HG03108 (cell line): ENCODE measurements around the gene SAMD13.
"Not testable (repeated sequence)": the region's sequence is repeated elsewhere in the genome, so short reads cannot be mapped to it uniquely, and the experiment has no call there.

Experiments
- ATAC-seq: cut with Tn5 transposase; IDR thresholded peaks from one replicate; pipeline ENCODE4 v1.9.1; 2021; ENCODE audit warnings: moderate library complexity; ENCODE audit not compliant: unreplicated experiment

The SAMD13 gene

DNA sequence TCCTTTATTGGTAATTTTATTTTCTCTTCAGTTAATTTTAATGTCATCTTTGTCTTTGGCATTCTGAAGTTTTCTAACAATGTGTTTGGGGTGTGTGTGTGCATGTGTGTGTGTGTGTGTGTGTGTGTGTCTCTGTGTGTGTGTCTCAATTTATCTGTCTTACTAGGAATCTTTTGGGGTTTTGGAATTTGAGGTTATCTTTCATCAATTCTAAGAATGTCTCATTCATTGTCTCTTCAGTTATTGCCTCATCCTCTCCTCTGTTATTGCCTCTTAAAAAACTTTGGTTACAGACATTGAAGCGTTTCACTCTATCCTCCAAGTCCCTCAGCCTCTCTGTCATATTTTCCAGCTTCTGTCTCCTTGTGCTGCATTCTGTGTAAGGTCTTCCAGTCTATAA lies 18.1 kb upstream of the SAMD13 start:
- ATAC-seq: no peak

DNA sequence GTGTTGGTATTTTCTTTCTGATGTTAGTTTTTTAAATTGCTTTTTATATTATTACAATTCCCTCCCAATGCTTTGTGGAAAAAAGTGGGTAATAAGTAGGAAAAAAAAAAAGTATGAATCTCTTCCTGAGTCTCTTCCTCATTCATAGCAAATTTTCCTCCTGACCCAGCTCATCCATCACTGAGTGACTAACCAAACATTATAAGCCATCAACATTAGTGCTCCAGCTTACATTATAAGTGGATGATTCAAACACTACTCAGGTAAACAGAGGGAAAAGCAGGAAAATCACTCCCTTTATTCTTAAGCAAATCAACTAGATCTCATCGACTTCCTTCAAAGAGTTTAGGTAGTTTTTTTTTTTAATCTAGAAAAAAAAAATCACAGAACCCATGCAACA lies 15.4 kb upstream of the SAMD13 start:
- no peak for ATAC-seq

DNA sequence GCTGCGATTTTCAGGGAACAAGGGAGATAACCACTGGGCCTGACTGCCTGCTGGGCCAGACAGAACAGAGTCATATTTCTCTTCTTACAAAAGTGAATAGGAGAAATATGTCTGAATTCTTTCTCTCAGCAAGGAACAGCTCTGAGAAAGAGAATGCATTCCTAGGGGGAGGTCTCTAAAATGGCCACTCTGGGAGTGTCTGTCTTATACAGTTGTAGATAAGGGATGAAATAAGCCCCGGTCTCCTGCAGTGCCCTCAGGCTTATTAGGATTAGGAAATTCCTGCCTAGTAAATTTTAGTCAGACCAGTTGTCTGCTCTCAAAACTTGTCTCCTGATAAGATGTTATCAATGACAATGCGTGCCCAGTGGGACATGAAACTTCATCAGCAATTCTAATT lies 14.1 kb upstream of the SAMD13 start:
- not testable (repeated sequence) for ATAC-seq

DNA sequence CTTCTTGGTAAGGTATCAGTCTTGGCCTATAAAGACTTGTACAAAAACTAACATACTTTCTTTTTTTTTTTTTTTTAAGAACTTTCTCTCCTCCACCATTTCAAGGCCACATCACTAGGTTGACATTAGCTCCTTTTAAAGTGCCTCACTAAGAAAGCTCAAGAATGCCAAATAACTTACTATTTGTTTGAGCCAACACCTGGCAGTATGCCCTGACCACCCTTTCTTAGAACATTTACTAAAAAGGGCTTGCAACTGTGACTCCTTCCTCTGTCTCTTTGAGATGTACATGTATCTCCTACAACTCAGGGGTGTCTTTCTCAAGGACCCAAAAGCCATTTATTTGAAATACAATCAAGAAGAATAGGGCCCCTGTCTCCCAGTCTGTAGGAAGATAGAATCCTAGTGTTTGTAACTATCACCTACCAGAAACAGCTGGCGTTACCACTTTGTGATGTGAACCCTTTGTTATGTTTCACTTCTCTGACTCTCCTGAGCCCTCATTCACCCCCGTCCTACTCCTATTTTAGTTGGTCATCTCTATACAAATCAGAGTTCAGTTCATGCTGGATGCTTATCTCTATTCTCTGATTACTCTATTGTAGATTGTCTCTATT lies 12.2 kb upstream of the SAMD13 start:
- no peak for ATAC-seq

DNA sequence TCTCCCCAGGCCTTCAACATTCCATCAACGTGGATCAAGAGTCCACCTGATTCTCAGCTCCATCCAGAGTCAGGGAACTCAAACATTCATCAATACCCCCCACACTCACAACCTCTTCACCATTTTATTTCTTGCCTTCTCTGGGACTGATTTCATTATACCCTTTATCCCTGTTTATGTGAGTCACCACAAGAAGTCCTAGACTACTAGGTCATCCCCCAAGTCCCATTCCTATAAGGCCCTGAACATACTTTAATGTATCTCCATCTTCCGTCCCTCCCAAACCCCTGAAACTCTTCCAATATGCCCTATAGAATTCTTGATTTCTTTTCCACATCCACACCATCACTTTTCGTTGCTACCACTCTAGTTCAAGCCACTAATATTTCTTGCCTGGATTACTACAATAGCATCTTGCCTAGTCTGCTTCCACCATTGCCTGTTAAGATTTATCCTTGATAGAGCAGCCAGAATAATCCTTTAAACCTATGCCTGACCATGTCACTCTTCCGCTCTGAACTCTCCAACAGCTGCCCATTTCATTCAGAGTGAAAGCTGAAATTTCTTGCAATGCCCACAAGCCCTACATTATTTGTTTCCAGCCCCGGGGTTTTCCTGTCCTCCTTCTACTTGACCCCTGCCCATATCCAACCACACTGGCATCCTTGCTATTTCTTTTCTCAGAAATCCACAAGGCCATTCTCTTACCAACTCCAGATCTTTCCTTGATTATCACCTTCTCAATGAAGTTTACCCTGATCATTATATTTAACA lies 9.4 kb upstream of the SAMD13 start:
- ATAC-seq: no peak

DNA sequence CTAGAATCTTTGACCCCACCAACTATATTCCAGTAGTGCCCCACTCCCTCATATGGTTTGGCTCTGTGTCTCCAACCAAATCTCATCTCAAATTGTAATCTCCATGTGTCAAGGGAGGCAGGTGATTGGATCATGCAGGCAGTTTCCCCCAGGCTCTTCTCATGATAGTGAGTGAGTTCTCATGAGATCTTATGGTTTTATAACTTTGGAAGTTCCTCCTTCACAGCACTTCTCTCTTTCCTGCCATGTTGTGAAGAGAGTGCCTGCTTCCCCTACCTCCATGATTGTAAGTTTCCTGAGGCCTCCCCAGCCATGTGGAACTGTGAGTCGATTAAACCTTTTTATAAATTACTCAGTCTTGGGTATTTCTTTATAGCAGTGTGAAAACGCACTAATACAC lies 7.7 kb upstream of the SAMD13 start:
- no peak for ATAC-seq

DNA sequence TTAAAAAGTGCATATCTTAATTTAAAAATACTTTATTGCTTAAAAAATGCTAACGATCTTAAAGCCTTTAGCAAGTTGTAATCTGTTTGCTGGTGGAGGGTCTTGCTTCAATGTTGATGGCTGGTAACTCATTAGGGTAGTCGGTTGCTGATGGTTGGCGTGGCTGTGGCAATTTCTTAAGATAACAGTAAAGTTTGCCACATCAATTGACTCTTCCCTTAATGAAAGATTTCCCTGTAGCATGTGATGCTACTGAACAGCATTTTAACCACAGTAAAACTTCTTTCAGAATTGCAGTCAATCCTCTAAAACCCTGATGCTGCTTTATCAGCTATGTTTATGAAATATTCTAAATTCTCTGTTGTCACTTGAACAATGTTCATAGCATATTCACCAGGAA lies 6.8 kb upstream of the SAMD13 start:
- ATAC-seq: no peak

DNA sequence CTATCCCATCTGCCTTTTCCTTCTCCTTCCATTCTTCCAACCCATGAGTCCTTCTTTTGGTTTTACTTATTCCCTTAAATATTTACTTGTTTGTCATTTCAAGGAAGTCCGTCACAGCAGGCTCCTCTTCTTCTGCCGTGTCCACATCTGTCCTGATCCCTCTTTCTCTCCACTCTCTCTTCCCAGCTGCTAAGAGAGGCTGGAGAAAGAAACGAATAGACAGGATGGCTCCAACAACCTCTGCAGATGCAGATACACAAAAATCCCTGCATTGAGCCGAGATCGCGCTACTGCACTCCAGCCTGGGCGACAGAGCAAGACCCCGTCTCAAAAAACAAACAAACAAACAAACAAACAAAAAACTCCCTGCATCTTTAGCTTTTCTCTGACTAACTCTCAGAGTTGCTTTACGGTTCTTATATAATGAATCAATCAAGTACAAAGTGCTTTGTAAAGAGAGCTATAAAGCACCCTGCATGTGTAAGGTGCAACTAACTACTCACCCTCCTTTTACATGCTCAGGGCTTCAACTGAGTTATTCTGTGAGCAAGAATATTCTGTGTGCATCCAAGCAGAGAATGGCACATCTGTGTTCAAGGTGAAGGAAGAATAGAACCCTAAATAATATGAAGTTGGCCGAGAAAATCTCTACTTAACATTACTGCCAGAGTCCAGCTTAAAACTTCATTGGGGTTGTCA lies 3.8 kb upstream of the SAMD13 start:
- no peak for ATAC-seq

DNA sequence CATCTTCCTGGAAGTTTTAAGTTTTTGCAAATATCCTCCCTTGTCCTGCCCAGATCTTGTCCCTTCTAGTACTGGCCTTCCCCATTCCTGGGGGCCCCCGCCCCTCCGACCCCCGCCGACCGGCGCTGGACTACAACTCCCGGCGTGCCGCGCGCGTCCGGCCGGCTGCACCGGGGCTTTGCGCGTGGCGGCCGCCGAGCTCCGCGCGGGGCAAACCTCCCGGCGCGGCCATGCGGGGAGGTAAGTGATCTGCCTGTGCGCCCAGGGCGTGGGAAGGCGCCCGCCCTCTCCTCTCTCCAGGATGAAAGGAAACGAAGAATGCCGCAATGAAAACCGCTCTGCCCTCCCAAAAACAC lies 3.2 kb upstream of the SAMD13 start:
- peak; percentile 66 for ATAC-seq

DNA sequence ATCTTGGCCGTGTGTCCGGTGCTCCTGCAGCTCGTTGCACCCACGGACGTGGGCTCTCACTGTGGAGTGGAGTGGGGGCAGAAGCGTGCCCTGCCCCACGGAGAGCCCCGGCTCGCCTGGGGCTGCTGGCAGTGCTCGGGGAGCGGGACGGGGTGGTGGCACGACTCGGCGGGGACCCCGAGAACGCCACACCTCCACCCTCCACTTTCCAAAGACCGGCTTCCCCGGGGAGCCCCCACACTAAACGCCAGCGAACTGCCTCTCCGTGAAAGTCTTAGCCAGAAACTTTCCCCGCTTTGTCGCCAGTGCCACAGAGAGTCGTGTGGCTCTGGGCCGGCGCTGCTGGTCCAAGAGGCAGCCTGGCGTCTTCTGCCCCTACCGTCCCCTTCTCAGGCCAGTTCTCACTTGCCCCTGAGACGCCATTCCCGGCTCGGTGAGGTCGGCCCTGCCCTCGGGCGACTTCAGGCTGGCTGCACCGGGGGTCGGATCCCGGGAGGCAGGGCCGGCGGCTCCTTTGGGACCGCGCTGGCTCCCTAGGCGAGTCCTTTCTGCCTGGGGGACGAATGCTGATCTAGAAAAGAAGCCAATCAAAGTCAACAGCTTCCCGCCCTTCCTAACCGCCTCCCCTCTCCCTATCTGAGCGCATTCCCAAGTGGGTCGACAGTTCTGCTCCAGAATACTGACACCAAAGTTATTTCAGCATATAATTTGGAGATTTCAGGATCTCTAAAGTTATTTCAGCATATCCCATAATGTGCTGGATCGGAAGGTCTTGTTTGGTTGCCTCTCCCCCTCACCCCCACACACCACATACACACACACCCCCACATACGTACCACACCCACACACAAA lies 2.6 kb upstream of the SAMD13 start:
- peak; percentile 28 for ATAC-seq

DNA sequence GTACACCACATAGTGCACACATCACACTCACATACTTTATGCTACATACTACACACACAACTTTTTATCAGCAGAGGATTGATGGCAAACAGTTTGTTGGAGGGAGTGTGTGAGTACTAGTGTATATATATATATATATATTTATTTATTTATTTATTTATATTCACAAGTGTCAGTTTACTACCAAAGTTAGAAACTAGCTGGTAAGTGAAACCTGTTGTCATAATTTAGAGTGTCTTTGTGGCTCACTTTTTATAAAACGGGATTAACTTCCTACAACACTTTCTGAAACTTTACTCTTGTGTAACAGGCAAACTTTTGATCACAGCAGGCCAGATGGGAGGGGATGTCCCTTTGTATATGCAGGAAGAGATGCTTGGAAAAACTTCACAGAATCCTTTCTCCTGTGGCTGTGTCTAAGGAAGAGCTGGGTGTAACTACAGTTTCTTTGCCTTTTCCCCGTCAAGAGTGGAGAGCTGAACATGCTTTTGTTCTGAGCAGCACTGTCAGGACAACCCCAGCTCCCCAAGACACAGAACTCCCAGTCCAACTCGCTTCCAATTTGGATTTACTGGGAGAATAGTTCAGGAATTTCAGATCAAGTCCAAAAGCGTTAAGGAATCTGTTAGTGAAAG lies 1.9 kb upstream of the SAMD13 start:
- ATAC-seq: no peak

DNA sequence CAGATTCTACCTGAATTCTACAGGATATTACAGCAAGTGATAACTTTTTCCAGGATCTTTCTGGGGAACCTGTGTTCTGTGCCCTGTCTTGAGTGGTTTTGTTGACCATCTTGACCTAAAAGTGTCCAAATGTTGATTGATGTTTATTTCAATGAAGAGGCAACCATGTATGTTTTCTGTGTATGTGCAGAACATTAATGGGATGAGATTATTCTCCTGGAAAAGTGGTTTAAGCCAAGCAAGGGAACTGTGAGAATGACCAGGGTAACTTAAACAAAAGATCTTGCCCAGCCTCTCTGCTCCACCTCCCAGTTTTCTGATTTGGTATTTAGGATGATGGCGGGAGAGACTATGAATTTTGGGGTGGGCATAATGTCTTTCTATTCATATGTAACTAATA lies 1.0 kb upstream of the SAMD13 start:
- no peak for ATAC-seq

DNA sequence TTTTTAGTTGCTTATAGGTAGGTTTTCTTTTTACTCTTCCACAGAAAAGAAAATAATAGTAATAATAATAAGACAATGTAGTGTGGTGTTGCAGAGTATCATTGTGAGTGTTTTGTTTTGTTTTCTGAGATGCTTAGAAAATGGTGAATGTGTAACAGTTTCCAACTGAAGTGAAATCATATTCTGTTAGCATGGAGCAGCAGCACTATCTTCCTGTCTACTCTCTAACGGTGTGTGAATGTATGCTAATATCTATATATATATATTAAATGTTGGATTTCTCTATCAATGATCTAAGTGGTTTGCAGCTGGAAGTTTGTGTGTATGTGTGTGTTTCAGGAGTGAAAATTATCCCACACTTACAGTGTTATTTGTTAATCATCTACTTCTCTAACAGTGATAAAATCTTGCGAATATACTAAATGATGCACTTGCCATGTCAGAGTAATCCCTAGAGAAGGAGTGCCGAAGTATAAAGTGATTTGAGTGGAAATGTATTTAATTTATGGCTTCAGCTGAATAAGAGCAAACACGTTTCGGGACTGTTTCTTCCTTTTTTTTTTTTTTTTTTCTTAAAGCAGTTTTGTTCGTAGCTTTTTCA lies 377 bp downstream of the SAMD13 start:
- no peak for ATAC-seq

DNA sequence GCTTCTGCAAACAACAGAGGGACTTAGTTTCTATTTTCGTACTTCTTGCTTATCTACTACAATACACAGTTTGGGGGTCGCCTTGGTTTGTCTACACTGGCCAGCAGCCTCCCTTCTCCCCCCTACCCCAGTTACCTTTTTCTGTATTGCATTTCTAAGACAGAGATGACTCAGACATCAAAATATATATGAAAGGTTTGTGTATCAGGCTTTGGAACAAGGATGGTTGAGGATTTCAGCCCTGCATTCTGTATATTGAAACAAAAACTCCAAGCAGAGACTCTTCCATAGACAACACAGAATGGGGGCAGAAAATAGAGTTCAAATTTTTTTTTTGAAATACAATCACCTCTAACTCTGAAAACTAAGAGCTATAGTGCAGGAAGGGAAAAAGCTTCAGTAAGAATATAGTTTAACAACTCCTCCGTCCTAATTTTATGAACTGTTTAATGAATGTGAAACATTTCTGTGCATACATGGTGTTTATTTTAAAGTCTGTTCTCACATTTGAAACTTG lies 1.9 kb downstream of the SAMD13 start:
- ATAC-seq: no peak

DNA sequence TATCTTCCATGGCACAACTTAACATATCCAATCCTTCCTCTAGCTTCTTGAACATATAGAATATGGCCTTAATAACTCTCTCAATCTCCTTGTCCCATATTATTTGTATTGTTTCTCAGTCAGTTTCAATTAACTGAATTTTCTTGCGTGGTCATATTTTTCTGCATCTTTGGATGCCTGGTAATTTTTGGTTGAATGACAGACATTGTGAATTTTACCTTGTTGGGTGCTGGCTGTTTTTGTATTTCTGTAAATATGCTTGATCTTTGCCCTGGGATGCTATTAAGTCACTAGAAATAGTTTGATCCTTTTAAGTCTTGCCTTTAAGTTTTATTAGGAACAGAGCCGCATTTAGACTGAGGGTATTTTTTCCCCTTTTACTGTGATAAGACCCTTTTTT lies 5.9 kb downstream of the SAMD13 start:
- ATAC-seq: no peak

DNA sequence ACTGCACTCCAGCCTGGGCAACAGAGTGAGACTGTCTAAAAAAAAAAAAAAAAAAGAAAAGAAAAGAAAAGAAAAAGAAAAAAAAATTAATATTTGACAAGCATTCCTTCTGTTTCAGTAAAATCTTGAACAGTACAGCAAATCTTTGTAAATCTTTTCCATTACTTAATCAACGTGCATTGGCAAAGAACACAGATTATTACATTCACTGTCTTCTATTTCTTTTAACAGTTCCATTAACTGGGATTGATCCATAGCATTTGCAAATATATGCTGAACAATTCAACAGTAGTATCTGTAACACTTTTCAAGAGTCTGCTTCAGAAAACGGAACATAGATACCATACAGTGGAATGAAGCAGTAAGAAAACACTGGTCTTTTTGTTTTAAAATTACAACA lies 9.8 kb downstream of the SAMD13 start:
- no peak for ATAC-seq

DNA sequence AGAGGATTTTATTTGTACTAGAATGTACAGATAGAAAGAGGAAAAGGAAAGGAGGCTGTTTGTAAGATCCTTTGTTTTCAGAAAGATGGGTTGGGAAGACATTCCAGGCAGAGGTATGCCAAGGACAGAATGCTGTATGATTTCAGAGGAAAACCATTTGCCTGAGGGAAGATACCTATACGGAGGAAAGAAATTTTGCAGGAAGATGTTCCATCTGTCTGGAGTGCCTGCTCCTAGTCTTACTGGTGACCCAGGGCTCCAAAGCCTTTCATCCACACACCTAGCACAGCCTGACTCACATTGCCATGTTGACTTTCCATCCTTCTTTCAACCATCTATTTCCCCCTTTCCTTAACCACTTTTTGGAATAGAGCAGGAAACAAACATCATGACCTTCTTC lies 18.2 kb downstream of the SAMD13 start:
- ATAC-seq: no peak

DNA sequence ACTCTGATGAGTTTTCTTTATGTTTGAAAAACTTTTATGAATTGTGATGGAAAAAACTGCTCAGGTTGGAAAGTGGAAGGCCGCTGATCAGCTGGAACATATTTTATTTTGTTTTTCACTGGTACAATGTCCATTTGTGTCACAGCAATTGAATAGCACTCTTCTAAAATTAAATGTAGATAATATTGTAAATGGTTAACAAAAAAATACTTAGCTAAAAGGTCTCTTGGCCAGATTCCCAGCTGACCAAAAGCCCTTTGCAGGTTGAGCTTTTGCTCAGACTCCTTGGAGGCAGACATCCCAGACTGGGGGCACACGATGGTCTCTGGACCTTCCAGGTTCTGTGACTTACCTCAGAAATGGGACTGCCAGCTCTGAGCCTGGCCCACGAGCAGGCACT lies 26.3 kb downstream of the SAMD13 start:
- no peak for ATAC-seq

DNA sequence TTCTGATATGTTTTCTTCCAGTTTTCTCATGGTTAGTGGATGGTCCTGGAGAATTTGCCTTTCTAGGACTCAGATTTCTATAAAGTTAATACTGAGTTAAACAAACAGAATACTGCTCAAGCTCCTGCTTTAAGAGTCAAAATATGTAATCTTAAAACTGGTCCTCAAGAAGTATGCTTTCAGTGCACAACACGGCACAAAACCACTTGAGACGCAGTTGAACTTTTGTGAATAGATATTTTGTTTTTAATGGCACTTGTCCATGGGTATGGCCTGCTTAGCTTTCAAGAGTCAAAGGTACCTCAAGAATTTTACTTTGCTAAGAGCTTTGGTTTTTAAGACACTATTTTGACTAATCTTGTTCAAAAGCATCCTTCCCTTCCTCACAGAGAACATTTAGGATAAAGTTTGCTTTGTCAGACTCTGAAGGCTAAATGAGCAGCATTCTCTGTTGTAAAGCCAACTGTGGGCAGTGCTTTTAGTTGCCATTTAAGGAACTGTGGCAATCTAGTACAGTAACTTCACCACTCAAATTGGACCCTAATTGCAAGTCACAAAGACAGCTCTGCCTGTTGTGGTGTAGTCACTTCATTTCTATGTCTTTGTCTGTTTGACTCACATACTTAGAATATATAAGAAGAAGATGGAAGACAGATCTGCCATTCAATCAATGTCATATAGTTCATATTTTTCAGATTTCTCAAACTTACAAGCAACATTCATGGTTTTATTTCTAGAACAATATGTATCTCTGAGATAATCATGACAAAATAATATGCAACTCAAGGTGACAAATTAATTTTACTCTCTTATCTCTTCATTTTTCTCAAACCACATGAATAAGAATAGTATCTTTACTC lies 28.8 kb downstream of the SAMD13 start:
- no peak for ATAC-seq
